Activated naive CD4-positive, alpha-beta T cell treated with anti-CD3 and anti-CD28 coated beads for 36 hours (primary cell): ENCODE measurements around the gene VMP1. TPM values are rescaled to one million over a fixed set of nuclear protein-coding genes. Genes with fewer than 3 reads are reported as not detected.
"Not testable (repeated sequence)": the region's sequence is repeated elsewhere in the genome, so short reads cannot be mapped to it uniquely, and the experiment has no call there.

ENCODE experiments used
- CTCF ChIA-PET: fragments of 350-600 bp; sonication (Branson Sonifier 250); formaldehyde crosslinking; loops from one replicate; lab custom pipeline; 2021; ENCODE audit warnings: antibody characterized with exemption; lab: Charles Lee
- DNase-seq: peaks from one replicate; pipeline ENCODE4 v3.0.0-alpha.2; 2020
- H3K27ac Mint-ChIP-seq: one replicate; pipeline ENCODE4 v1.8.0; 2021; ENCODE audit warnings: mild to moderate bottlenecking, mixed read lengths
- H3K27me3 Mint-ChIP-seq: one replicate; pipeline ENCODE4 v1.8.0; 2021; ENCODE audit warnings: low read depth, mixed read lengths
- H3K36me3 Mint-ChIP-seq: one replicate; pipeline ENCODE4 v1.8.0; 2021; ENCODE audit warnings: low read depth, mixed read lengths
- H3K4me1 Mint-ChIP-seq: one replicate; pipeline ENCODE4 v1.8.0; 2021; ENCODE audit warnings: low read depth, mixed read lengths
- H3K4me3 Mint-ChIP-seq: one replicate; pipeline ENCODE4 v1.8.0; 2021; ENCODE audit warnings: mild to moderate bottlenecking, moderate library complexity, mixed read lengths
- H3K9me3 Mint-ChIP-seq: one replicate; pipeline ENCODE4 v1.8.0; 2021; ENCODE audit warnings: mixed read lengths
- intact Hi-C: fragments of 100-400 bp; cut with micrococcal nuclease; formaldehyde crosslinking; loops from one replicate; pipeline ENCODE4 v1.15.1; 2023
- total RNA-seq, 2 experiments: library from RNA; stranded (reverse); gene quantifications; one replicate each; pipeline ENCODE4 v1.2.3, GENCODE V29; 2021

The VMP1 gene
- total RNA-seq, 2 experiments from 2014 or later = 423 to 438 TPM

GRCh38 chr17:59837308-59838051 is 130.0 kb downstream of the VMP1 start:
- peaks cover 61% of the 10 kb centered on the region for H3K36me3 Mint-ChIP-seq
- DNase-seq = peak; percentile 81
- peaks cover 56% of the 10 kb centered on the region for H3K4me1 Mint-ChIP-seq
- peaks cover 8% of the 10 kb centered on the region for H3K27me3 Mint-ChIP-seq
- intact Hi-C loops = no loop called here
- peak overlapping the region; percentile 100 for H3K27ac Mint-ChIP-seq
- no peaks in the 10 kb centered on the region for H3K9me3 Mint-ChIP-seq
- H3K4me3 Mint-ChIP-seq = peak overlapping the region; percentile 100
- CTCF ChIA-PET = interaction anchor here (0.6 to 2.6 kb wide), 10 partner anchors 8 to 85 kb away, joined by 3 to 13 read pairs (median 7); no protein-coding TSS in a partner anchor

DNA sequence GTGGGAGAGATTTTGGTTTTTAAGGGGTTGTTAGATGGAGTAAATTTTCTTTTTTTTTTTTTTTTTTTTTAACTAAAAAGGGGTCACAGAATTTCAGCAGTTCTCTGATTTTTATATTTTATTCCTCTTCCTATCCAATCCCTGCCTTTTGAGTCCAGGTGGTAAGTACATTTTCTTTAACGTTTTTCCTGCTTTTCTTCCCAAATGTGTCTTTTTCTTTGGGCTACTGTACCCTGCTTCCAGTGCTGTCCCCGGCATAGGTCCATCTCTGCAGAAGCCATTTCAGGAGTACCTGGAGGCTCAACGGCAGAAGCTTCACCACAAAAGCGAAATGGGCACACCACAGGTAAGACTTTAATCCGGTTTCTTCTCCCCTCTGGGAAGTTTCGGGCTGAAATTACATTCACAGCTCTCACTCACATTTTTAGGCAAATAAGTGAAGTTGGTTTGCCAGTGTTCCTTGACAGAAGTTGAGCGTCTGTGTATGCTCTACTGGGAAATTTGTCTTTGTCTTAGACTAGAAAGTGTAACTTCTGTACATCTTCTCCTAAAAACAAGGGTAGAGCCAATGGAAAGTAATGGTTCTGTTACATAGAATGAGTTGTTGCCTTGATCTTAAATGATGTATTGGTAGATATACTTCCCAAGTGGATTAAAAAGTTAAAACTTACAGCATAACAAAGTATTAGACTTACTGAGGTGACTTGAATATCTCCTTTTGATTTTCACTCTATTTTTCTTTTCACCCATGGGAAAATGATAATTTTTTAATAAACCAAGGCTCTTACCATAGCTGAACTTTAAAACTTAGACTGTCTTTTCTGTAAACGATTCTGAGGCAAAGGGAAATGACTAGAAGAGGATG is 130.8 kb downstream of the VMP1 start:
- Mint-ChIP-seq H3K27me3 (peaks cover 8% of the 10 kb centered on the region), H3K9me3 (no peaks in the 10 kb centered on the region), H3K4me1 (peaks cover 57% of the 10 kb centered on the region), H3K27ac (peak overlapping the region; percentile 100), H3K4me3 (peak overlapping the region; percentile 100), H3K36me3 (peaks cover 65% of the 10 kb centered on the region)
- peak; percentile 45 for DNase-seq
- intact Hi-C loops = no loop called here
- CTCF ChIA-PET = interaction anchor here (0.8 to 2.6 kb wide), 8 partner anchors 10 to 86 kb away, joined by 3 to 13 read pairs (median 7); no protein-coding TSS in a partner anchor

DNA sequence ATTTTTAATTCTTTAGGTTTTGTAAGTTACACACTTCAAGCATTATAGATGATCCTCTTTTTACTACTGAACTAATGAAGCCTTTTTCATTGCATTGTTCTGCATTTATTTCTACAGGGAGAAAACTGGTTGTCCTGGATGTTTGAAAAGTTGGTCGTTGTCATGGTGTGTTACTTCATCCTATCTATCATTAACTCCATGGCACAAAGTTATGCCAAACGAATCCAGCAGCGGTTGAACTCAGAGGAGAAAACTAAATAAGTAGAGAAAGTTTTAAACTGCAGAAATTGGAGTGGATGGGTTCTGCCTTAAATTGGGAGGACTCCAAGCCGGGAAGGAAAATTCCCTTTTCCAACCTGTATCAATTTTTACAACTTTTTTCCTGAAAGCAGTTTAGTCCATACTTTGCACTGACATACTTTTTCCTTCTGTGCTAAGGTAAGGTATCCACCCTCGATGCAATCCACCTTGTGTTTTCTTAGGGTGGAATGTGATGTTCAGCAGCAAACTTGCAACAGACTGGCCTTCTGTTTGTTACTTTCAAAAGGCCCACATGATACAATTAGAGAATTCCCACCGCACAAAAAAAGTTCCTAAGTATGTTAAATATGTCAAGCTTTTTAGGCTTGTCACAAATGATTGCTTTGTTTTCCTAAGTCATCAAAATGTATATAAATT is 132.3 kb downstream of the VMP1 start:
- intact Hi-C loops = no loop called here
- CTCF ChIA-PET = interaction anchor here (0.8 to 1.2 kb wide), 3 partner anchors 15 to 86 kb away, joined by 3 to 5 read pairs (median 3); no protein-coding TSS in a partner anchor
- H3K4me3 Mint-ChIP-seq = peak overlapping the region; percentile 100
- no peaks in the 10 kb centered on the region for H3K9me3 Mint-ChIP-seq
- peaks cover 8% of the 10 kb centered on the region for H3K27me3 Mint-ChIP-seq
- H3K27ac Mint-ChIP-seq = peak overlapping the region; percentile 100
- H3K4me1 Mint-ChIP-seq = peaks cover 63% of the 10 kb centered on the region
- peaks cover 69% of the 10 kb centered on the region for H3K36me3 Mint-ChIP-seq
- DNase-seq = no peak

- CTCF ChIA-PET = interaction anchor here (0.8 to 2.0 kb wide), 2 partner anchors 55 to 87 kb away, joined by 3 to 6 read pairs; no protein-coding TSS in a partner anchor
Measured at GRCh38 chr17:59840329-59841090, 133.1 kb downstream of the VMP1 start.

GRCh38 chr17:59841091-59841881 is 133.8 kb downstream of the VMP1 start:
- CTCF ChIA-PET = interaction anchor here (0.7 to 2.0 kb wide), 2 partner anchors 54 to 56 kb away, joined by 4 to 6 read pairs; no protein-coding TSS in a partner anchor
- H3K9me3 Mint-ChIP-seq, H3K27me3 Mint-ChIP-seq, intact Hi-C loops: not testable (repeated sequence)
- Mint-ChIP-seq H3K4me1 (peaks cover 69% of the 10 kb centered on the region), H3K36me3 (peaks cover 66% of the 10 kb centered on the region), H3K4me3 (peak overlapping the region; percentile 100), H3K27ac (peak overlapping the region; percentile 100)
- peak; percentile 50 for DNase-seq

More at GRCh38 chr17:59840329-59841090, 133.1 kb downstream of the VMP1 start:
- Mint-ChIP-seq H3K27ac (peak overlapping the region; percentile 100), H3K4me1 (peaks cover 67% of the 10 kb centered on the region), H3K9me3 (no peaks in the 10 kb centered on the region), H3K36me3 (peaks cover 67% of the 10 kb centered on the region), H3K4me3 (peak overlapping the region; percentile 100), H3K27me3 (peaks cover 8% of the 10 kb centered on the region)
- peak; percentile 60 for DNase-seq
- intact Hi-C loops = no loop called here

DNA sequence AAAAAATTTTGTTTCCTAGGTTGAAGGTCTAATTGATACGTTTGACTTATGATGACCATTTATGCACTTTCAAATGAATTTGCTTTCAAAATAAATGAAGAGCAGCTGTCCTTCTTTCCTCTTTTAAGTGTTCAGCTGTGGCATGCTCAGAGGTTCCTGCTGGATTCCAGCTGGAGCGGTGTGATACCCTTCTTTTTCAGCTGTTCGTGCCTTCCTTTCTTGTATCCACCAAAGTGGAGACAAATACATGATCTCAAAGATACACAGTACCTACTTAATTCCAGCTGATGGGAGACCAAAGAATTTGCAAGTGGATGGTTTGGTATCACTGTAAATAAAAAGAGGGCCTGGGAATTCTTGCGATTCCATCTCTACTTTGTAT is 134.4 kb downstream of the VMP1 start:
- intact Hi-C loops, H3K27me3 Mint-ChIP-seq, H3K9me3 Mint-ChIP-seq: not testable (repeated sequence)
- CTCF ChIA-PET = interaction anchor here (0.7 to 2.0 kb wide), 3 partner anchors 55 to 88 kb away, joined by 4 to 12 read pairs (median 6); no protein-coding TSS in a partner anchor
- DNase-seq = peak; percentile 35
- Mint-ChIP-seq H3K4me3 (peak overlapping the region; percentile 100), H3K36me3 (peaks cover 63% of the 10 kb centered on the region), H3K27ac (peak overlapping the region; percentile 100), H3K4me1 (peaks cover 69% of the 10 kb centered on the region)

DNA sequence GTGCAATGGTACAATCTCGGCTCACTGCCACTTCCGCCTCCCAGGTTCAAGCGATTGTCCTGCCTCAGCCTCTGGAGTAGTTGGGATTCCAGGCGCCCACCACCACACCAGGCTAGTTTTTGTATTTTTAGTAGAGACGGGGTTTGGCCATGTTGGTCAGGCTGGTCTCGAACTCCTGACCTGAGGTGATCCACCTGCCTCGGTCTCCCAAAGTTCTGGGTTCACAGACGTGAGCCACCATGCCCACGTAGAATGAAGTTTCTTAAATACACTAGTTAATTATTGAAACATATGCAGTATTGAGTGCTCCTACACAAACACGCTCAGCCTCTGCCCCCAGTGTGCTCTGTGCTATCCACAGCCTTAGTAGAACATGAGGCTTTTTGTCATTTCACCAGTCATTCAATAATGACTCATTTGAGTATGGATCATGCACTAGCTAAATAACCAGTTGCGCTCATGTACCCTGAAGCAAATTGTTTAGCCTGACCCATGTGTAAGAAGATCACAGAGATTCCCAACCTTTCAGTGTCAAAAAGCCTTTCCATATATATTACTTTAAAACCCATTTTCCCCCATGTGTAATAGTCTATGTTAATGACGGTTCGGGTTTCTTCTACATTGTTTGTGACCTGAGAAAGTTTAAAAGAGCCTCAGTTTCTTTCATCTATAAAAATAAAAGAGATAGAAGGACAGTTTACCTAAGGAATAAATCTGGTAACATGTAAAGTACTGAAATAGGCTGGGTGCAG is 135.6 kb downstream of the VMP1 start:
- H3K27ac Mint-ChIP-seq = peak overlapping the region; percentile 100
- H3K9me3 Mint-ChIP-seq = no peaks in the 10 kb centered on the region
- peaks cover 6% of the 10 kb centered on the region for H3K27me3 Mint-ChIP-seq
- intact Hi-C loops = loop anchor here (1.0 kb wide), 1 partner anchor 81 kb away; no protein-coding TSS in a partner anchor
- peak overlapping the region; percentile 100 for H3K4me3 Mint-ChIP-seq
- H3K4me1 Mint-ChIP-seq = peaks cover 72% of the 10 kb centered on the region
- peak; percentile 80 for DNase-seq
- H3K36me3 Mint-ChIP-seq = peaks cover 56% of the 10 kb centered on the region
- CTCF ChIA-PET = interaction anchor here (0.5 to 1.8 kb wide), 3 partner anchors 19 to 481 kb away, joined by 3 to 12 read pairs (median 4); no protein-coding TSS in a partner anchor

GRCh38 chr17:59844884-59845594 is 137.6 kb downstream of the VMP1 start:
- CTCF ChIA-PET = interaction anchor here (0.8 to 5.1 kb wide), 4 partner anchors 8 to 99 kb away, joined by 3 to 49 read pairs (median 5); no protein-coding TSS in a partner anchor
- Mint-ChIP-seq H3K36me3 (peaks cover 37% of the 10 kb centered on the region), H3K27me3 (peaks cover 6% of the 10 kb centered on the region), H3K4me1 (peaks cover 89% of the 10 kb centered on the region), H3K27ac (peak overlapping the region; percentile 100), H3K9me3 (no peaks in the 10 kb centered on the region), H3K4me3 (peak overlapping the region; percentile 59)
- intact Hi-C loops = loop anchor here (1.0 to 5.0 kb wide), 6 partner anchors 8 to 228 kb away; partner anchors contain the start of genes CLTC, RPS6KB1 and TUBD1
- no peak for DNase-seq

DNA sequence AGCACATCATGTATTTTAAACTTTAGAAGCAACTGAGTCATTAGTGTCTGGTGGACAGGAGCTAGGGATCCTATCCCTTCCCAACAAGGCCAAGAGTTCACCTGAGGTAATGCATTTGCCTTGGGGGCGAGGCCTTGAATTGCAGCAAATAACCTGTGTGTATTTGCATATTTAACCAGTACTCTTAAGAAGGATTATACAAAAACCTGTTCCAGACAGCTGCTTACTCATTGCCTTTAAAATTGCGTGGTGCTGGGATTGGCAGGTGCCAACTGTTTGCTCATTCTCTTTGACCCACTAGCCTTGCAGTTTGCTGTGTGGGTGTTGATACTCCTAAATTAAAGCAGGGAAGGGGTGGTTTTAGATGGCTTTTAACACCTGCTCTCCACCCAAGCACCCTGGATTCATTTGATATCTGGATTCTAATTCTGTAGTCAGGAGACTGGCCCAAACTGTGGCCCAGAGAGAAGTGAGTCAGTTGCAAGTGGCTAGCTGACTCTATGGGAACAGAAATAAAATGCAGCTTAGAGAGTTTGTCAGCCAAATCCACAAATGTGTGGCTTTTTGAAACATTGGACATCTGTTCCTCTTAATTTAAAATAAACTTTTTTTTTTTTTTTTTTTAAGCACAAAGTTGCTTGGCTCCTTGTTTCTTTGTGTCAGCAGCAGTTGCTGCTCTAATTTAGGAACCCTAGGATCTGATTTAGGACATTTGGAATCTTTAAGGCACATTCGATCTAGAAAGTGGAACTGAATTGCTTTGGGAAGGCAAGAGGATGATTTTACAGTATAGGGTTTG is 138.3 kb downstream of the VMP1 start:
- Mint-ChIP-seq H3K4me3 (peak overlapping the region; percentile 59), H3K27ac (peak overlapping the region; percentile 100), H3K4me1 (peaks cover 82% of the 10 kb centered on the region), H3K9me3 (no peaks in the 10 kb centered on the region), H3K27me3 (peaks cover 3% of the 10 kb centered on the region), H3K36me3 (peaks cover 29% of the 10 kb centered on the region)
- intact Hi-C loops = loop anchor here (1.0 to 5.0 kb wide), 7 partner anchors 8 to 228 kb away; partner anchors contain the start of genes CLTC, RPS6KB1 and TUBD1
- CTCF ChIA-PET = interaction anchor here (0.6 to 5.1 kb wide), 8 partner anchors 8 to 100 kb away, joined by 3 to 49 read pairs (median 4); no protein-coding TSS in a partner anchor
- peak; percentile 79 for DNase-seq
